Renal cortical epithelial cell (primary cell): ENCODE results near the gene NCKAP1. TPM values are rescaled to one million over a fixed set of nuclear protein-coding genes. Genes with fewer than 3 reads are reported as not detected.
"Not testable (repeated sequence)": the region's sequence is repeated elsewhere in the genome, so short reads cannot be mapped to it uniquely, and the experiment has no call there.

ENCODE experiments used
- DNase-seq: peaks from one replicate; pipeline ENCODE4 v3.0.0-alpha.2; 2011; ENCODE audit warnings: low read depth
- total RNA-seq: library from RNA; depleted of rRNA; stranded (reverse); fragments of >200 nt; gene quantifications from 2 replicates; pipeline ENCODE4 v1.2.3, GENCODE V29; 2014

Gene NCKAP1
- total RNA-seq, 1 donor from 2014 or later = 333 TPM

DNA sequence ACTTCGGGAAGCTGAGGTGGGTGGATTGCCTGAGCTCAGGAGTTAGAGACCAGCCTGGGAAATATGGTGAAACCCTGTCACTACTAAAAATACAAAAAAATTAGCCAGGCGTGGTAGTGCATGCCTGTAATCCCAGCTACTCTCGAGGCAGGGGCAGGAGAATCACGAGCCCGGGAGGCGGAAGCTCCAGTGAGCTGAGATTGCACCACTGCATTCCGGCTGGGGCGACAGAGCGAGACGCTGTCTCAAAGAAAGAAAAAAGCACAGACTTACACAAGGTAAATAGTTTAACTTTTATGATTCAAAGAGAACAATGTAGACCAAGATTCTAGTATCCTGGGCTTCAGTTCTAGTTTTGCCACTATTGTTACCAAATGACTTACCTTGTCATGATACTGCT lies 37.4 kb downstream of the NCKAP1 start:
- DNase-seq = peak; percentile 95

- no peak for DNase-seq
Observed at GRCh38 chr2:182999348-183000028, 38.8 kb downstream of the NCKAP1 start.

GRCh38 chr2:182994228-182994912 lies 43.9 kb downstream of the NCKAP1 start:
- no peak for DNase-seq

DNA sequence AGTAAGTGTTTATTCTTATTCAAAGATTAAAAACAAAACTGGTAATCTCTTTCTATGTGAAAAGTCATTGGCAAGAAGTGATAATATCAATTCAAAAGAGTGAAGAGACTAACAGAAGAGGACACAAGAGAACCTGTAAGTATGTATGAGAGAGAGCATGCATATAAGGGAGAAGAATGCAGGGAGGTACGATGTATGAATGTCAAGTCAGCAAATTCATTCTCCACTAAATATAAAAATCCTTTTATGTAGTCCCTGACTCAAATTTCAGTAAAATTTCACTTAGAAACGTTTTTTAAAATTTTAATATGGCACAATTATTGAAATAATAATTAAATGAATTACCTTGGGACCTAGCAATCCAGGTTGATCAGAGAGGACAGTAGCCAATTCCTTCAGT lies 55.3 kb downstream of the NCKAP1 start:
- no peak for DNase-seq

GRCh38 chr2:182981475-182981874 lies 56.8 kb downstream of the NCKAP1 start:
- DNase-seq = not testable (repeated sequence)

- no peak for DNase-seq
Observed at GRCh38 chr2:182980652-182981051, 57.6 kb downstream of the NCKAP1 start.

DNA sequence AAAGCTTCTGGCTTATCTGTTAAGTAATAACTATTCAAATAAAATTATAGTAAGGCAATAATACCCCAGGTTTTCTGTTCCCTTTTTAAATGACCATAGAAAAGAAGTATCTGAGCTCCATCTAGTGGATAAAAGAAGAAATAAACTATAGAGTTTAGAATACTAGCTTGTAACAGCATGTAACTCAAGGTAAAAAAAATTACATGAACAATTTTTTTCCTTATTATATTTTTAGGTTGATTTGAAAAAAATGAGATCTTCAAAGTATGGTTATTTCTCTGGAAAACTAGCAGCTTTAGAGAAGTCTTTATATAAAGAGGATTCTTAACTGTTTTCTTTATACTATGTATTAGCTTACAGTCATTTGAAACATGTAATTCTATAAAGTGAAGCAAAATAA lies 58.1 kb downstream of the NCKAP1 start:
- peak; percentile 74 for DNase-seq

- no peak for DNase-seq
Observed at GRCh38 chr2:182977463-182977862, 60.8 kb downstream of the NCKAP1 start.

GRCh38 chr2:182973441-182974352 lies 64.6 kb downstream of the NCKAP1 start:
- DNase-seq = no peak

GRCh38 chr2:182972548-182972942 lies 65.7 kb downstream of the NCKAP1 start:
- no peak for DNase-seq

DNA sequence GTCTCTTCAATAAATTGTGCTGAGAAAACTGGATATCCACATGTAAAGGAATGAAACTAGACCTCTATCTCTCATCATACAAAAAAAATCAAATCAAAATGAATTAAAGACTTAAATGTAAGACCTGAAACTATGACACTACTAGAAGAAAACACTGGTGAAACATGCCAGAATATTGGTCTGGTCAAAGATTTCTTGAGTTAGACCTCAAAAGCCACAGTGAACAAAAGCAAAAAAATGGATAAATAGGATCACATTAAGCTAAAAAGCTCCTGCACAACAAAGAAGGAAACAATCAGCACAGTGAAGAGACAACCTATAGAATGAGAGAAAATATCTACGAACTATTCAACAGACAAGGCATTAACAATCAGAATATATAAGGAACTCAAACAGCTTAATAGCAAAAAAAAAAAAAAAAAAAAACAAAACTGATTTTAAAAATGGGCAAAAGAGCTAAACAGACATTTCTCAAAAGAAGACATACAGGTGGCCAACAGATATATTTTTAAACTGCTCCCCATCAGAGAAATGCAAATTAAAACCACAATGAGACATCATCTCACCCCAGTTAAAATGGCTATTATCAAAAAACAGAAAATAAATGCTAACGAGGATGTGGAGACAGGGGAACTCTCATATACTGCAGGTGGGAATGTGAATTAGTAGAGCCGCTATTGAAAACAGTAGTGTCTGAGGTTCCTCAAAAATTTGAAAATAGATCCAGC lies 66.3 kb downstream of the NCKAP1 start:
- no peak for DNase-seq

DNA sequence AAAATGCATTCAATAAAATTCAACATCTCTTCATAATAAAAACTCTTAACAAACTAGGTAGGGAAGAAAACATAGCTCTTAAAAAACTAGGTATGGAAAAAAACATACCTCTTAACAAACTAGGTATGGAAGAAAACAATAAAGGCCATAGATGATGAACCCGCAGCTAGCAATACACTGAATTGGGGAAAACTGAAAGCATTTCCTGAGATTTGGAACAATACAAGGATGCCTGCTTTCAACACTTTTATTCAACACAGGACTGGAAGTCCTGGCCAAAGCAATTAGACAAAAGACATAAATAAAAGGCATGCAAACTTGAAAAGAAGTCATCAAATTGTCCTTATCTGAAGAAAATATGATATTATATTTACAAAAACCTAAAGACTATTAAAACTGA lies 67.8 kb downstream of the NCKAP1 start:
- DNase-seq = no peak

DNA sequence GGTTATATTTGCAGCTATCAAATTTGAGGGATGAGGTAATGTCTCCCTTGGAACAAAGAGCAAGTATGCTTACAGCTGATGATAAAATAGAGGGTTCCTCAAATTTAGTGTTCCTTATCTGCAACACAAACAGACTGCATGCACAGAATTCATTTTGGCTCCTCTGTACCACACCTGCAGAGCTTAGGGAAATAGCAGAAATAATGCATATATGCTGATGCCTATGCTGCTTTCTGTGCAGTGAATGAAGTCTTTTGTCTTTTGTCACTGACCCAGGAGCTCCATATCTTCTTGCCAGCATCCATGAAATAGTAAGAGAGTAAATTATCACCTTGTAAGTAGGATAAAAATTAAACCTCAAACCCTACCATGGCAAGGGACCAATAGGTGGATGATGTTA lies 69.8 kb downstream of the NCKAP1 start:
- no peak for DNase-seq

DNA sequence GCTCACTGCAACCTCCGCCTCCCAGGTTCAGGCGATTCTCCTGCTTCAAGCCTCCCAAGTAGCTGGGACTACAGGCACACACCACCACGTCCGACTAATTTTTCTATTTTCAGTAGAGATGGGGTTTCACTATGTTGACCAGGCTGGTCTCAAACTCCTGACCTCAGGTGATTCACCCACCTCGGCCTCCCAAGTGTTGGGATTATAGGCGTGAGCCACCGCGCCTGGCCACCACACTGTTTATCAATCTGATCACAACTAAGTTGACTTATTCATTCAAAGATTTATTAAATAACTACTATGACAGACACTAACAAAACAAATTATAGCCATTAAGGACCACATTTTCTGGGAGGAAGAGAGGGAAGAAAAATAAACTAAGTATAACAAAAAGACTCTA lies 71.9 kb downstream of the NCKAP1 start:
- not testable (repeated sequence) for DNase-seq

DNA sequence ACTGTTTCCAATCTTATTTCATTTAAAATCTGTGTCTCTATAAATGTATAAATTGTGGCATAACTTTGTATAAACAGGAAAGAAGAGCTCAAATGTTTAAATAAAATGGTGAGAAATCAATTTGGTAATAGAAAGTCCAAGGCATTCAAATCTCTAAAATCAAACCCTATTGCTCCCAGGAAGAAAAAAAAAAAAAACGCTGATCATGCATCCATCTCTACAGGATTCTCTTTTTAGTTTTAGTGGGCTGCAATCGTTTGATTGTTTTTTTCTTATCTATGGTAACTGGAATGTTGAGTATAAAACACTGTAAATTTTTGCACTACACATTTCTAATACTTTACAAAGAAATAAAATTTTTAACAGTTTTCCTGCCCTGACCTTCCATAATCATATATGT lies 75.6 kb downstream of the NCKAP1 start:
- no peak for DNase-seq

DNA sequence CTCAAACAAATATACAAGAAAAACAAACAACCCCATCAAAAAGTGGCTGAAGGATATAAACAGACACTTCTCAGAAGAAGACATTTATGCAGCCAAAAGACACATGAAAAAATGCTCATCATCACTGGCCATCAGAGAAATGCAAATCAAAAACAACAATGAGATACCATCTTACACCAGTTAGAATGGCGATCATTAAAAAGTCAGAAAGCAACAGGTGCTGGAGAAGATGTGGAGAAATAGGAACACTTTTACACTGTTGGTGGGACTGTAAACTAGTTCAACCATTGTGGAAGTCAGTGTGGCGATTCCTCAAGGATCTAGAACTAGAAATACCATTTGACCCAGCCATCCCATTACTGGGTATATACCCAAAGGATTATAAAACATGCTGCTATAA lies 77.4 kb downstream of the NCKAP1 start:
- DNase-seq = not testable (repeated sequence)

DNA sequence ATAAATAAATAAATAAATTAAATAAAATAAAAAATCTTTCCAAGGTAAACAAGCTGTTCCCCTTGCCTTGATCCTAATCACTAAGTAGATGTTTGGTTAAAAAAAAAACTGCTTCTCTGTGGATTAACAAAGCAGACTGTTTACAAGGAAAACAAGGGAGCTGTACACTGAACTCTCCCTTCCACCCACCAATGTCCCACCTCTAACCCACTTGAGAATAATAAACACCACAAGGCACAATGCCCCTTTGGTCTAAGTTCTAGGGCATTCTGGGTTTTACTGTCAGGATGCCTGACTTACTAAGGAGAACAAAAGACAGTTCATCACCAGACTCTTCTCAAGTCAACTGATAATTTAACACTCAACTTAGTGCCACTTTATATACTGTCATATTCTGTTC lies 83.5 kb downstream of the NCKAP1 start:
- DNase-seq = no peak

- DNase-seq = no peak
Observed at GRCh38 chr2:182952741-182953450, 85.4 kb downstream of the NCKAP1 start.

GRCh38 chr2:182951948-182952663 lies 86.2 kb downstream of the NCKAP1 start:
- DNase-seq = no peak

- DNase-seq = no peak
Observed at GRCh38 chr2:182950546-182950945, 87.7 kb downstream of the NCKAP1 start.
